Suprapubic skin (tissue), 4 donors: Measurements from ENCODE around the gene ZMYND11. TPM values are rescaled to one million over a fixed set of nuclear protein-coding genes. Genes with fewer than 3 reads are reported as not detected.
"Not testable (repeated sequence)": the region's sequence is repeated elsewhere in the genome, so short reads cannot be mapped to it uniquely, and the experiment has no call there.

Experiments used
- DNase-seq, 2 donors: peaks; one replicate each; pipeline ENCODE4 v3.0.0-alpha.2; 2019; ENCODE audit warnings: low spot score in 2 of 2
- H3K27ac ChIP-seq: fragments of 200-600 bp; sonication (generic); one replicate; pipeline ENCODE4 v1.5.1; 2019
- H3K27me3 ChIP-seq: fragments of 200-600 bp; sonication (generic); one replicate; pipeline ENCODE4 v1.5.1; 2019
- H3K36me3 ChIP-seq: fragments of 200-600 bp; sonication (generic); one replicate; pipeline ENCODE4 v1.5.1; 2019
- H3K4me1 ChIP-seq: fragments of 200-600 bp; sonication (generic); one replicate; pipeline ENCODE4 v1.5.1; 2019
- H3K4me3 ChIP-seq: fragments of 200-600 bp; sonication (generic); one replicate; pipeline ENCODE4 v1.5.1; 2019; ENCODE audit warnings: mild to moderate bottlenecking
- H3K9me3 ChIP-seq: fragments of 200-600 bp; sonication (generic); one replicate; pipeline ENCODE4 v1.5.1; 2019
- CTCF ChIP-seq, 2 donors: fragments of 200-600 bp in 1 of 2; fragments of 450-650 bp in 1 of 2; sonication (generic) in 1 of 2; IDR thresholded peaks; one replicate each; pipeline ENCODE4 v1.5.1; 2016 to 2019; ENCODE audit warnings: antibody characterized with exemption in 2 of 2, mild to moderate bottlenecking in 1 of 2, moderate library complexity in 1 of 2
- EP300 ChIP-seq: sonication (generic); formaldehyde crosslinking; IDR thresholded peaks from one replicate; pipeline ENCODE4 v1.6.1; 2017; ENCODE audit warnings: antibody characterized with exemption
- POLR2A ChIP-seq, 2 donors: fragments of 450-650 bp; IDR thresholded peaks; one replicate each; pipeline ENCODE4 v1.6.1; 2017; ENCODE audit warnings: antibody characterized with exemption in 2 of 2, mild to moderate bottlenecking in 2 of 2, moderate library complexity in 2 of 2
- POLR2AphosphoS5 ChIP-seq, 3 donors: sonication (generic); formaldehyde crosslinking; IDR thresholded peaks; one replicate each; pipeline ENCODE4 v1.6.1; 2017; ENCODE audit warnings: antibody characterized with exemption in 3 of 3
- WGBS: methylation state at CpG from one replicate; pipeline ENCODE4 v1.1.5; 2018; 5-methylcytosine and 5-hydroxymethylcytosine counted together
- total RNA-seq, 4 donors: library from RNA; depleted of rRNA; stranded (reverse); fragments of >200 nt; gene quantifications; one replicate each; pipeline ENCODE4 v1.1.0, GENCODE V29; 2016

ZMYND11 gene
- total RNA-seq, 4 donors from 2014 or later, result 35.4 to 66.6 (median 53.1) TPM

DNA sequence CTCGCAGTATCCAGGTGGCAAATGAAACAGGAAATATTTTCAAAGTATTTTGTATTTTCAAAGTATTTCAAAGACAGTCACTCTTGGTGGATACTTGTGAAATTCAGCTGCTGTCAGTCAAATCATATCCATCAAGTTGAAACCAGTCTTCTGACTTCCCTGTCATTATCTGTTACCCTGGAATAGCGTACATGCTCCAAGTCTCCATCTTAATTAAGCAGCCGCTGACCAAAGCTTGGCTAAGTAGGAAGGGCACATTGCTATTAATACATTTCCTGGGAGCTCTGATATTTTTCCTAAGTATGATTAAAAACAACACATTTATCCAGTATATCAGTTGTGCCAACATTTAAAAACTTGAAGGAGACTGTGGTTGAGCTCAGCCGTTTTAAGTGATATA lies 112.2 kb downstream of the ZMYND11 start:
- H3K9me3 ChIP-seq, result no peaks in the 10 kb centered on the region
- H3K27ac ChIP-seq, result no peak overlapping the region
- WGBS, result 95% methylated on average over 4 of the region's 4 CpGs
- no peak for TF ChIP-seq EP300
- TF ChIP-seq POLR2A (IDR thresholded peaks at IDR 0.05), result no peak
- TF ChIP-seq CTCF (IDR thresholded peaks at IDR 0.05), result no peak
- TF ChIP-seq POLR2AphosphoS5 (IDR thresholded peaks at IDR 0.05), result no peak
- no peaks in the 10 kb centered on the region for H3K4me1 ChIP-seq
- H3K27me3 ChIP-seq, result no peaks in the 10 kb centered on the region
- DNase-seq, result no peak
- H3K4me3 ChIP-seq, result no peak overlapping the region
- H3K36me3 ChIP-seq, result peaks cover 65% of the 10 kb centered on the region

DNA sequence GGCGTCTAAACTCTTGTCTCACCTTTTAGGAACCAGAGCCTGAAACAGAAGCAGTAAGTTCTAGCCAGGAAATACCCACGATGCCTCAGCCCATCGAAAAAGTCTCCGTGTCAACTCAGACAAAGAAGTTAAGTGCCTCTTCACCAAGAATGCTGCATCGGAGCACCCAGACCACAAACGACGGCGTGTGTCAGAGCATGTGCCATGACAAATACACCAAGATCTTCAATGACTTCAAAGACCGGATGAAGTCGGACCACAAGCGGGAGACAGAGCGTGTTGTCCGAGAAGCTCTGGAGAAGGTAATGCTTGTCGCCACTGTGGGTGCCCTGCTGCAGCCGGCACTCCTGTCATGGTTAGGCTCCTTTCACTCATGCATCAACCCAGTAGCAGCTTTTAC lies 113.1 kb downstream of the ZMYND11 start:
- no peak overlapping the region for H3K27ac ChIP-seq
- no peaks in the 10 kb centered on the region for H3K27me3 ChIP-seq
- H3K36me3 ChIP-seq, result peaks cover 71% of the 10 kb centered on the region
- no peak for DNase-seq
- no peak overlapping the region for H3K4me3 ChIP-seq
- TF ChIP-seq CTCF (IDR thresholded peaks at IDR 0.05) (no peak), POLR2AphosphoS5 (IDR thresholded peaks at IDR 0.05) (no peak), POLR2A (IDR thresholded peaks at IDR 0.05) (no peak), EP300 (no peak)
- no peaks in the 10 kb centered on the region for H3K4me1 ChIP-seq
- WGBS, result 88% methylated on average over 15 of the region's 15 CpGs
- no peaks in the 10 kb centered on the region for H3K9me3 ChIP-seq

DNA sequence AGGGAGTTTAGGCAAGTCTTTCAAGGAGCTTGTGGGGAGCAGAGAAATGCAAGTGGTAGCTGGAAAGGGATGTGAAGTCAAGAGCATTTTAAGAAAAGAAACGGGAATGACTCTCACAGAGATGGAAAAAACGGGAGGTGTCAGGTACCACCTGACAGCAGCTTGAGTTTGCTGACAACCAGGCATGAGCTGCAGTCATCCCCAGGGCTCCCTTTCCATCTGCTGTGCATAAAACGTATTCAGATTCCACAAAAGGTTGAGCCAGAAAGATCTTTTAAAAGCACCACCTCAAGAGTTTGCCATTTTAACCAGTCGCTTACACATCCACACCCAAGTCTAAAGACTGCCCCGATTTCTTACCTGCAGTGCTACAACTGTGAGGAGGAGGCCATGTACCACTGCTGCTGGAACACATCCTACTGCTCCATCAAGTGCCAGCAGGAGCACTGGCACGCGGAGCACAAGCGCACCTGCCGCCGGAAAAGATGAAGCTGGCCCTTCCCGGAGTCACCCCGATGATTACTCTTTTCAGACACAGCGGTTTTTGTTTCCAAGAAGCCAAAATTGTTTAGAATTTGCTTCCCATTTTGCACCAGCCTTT lies 116.8 kb downstream of the ZMYND11 start:
- Histone ChIP-seq H3K4me1 (no peaks in the 10 kb centered on the region), H3K9me3 (no peaks in the 10 kb centered on the region), H3K27ac (no peak overlapping the region), H3K36me3 (peaks cover 64% of the 10 kb centered on the region), H3K27me3 (no peaks in the 10 kb centered on the region), H3K4me3 (no peak overlapping the region)
- WGBS, result 79% methylated on average over 13 of the region's 13 CpGs
- TF ChIP-seq EP300 (no peak), POLR2A (IDR thresholded peaks at IDR 0.05) (no peak), CTCF (IDR thresholded peaks at IDR 0.05) (no peak), POLR2AphosphoS5 (IDR thresholded peaks at IDR 0.05) (no peak)
- no peak for DNase-seq

- no peak for DNase-seq
- TF ChIP-seq POLR2A (IDR thresholded peaks at IDR 0.05) (no peak), POLR2AphosphoS5 (IDR thresholded peaks at IDR 0.05) (no peak)
- Histone ChIP-seq H3K4me1 (no peaks in the 10 kb centered on the region), H3K27me3 (no peaks in the 10 kb centered on the region), H3K9me3 (no peaks in the 10 kb centered on the region), H3K27ac (no peak overlapping the region), H3K36me3 (no peaks in the 10 kb centered on the region), H3K4me3 (no peak overlapping the region)
- WGBS, result 77% methylated on average over 15 of the region's 15 CpGs
Observed at GRCh38 chr10:260819-261429, 125.7 kb downstream of the ZMYND11 start.

DNA sequence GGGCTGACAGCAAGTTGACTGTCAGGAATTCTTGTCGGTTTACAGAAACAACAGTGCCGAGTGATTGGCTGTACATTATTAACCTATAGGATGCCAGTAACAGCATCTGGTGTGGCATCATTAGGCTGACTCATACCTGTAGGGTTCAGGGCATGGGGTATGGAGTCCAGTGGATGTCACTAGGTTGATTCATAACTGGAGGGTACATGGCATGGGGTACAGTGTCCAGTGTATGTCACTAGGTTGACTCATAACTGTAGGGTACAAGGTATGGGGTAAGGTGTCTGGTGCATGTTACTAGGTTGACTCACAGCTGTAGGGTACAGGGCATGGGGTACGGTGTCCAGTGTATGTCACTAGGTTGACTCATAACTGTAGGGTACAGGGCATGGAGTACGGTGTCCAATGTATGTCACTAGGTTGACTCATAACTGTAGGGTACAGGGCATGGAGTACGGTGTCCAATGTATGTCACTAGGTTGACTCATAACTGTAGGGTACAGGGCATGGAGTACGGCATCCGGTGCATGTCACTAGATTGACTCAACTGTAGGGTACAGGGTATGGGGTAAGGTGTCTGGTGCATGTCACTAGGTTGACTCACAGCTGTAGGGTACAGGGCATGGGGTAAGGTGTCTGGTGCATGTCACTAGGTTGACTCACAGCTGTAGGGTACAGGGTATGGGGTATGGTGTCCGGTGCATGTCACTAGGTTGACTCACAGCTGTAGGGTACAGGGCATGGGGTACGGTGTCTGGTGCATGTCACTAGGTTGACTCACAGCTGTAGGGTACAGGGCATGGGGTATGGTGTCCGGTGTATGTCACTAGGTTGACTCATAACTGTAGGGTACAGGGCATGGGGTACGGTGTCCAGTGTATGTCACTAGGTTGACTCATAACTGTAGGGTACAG lies 129.2 kb downstream of the ZMYND11 start:
- not testable (repeated sequence) for DNase-seq, H3K36me3 ChIP-seq, H3K4me3 ChIP-seq, H3K27me3 ChIP-seq, H3K9me3 ChIP-seq, H3K27ac ChIP-seq, H3K4me1 ChIP-seq
- WGBS, result 81% methylated on average over 11 of the region's 11 CpGs

GRCh38 chr10:265074-265440 lies 129.8 kb downstream of the ZMYND11 start:
- not testable (repeated sequence) for H3K27me3 ChIP-seq

GRCh38 chr10:265816-266588 lies 130.7 kb downstream of the ZMYND11 start:
- not testable (repeated sequence) for H3K27ac ChIP-seq, DNase-seq, H3K4me1 ChIP-seq, H3K9me3 ChIP-seq, H3K27me3 ChIP-seq, H3K4me3 ChIP-seq, H3K36me3 ChIP-seq
- WGBS, result 78% methylated on average over 5 of the region's 5 CpGs

More at GRCh38 chr10:265074-265440, 129.8 kb downstream of the ZMYND11 start:
- not testable (repeated sequence) for H3K4me3 ChIP-seq, H3K4me1 ChIP-seq, H3K9me3 ChIP-seq, DNase-seq, H3K36me3 ChIP-seq, H3K27ac ChIP-seq
- 82% methylated on average over 6 of the region's 6 CpGs for WGBS
